Activated CD8-positive, alpha-beta memory T cell treated with anti-CD3 and anti-CD28 coated beads, Interleukin-2, amount 50 U/mL, for 1 hour (primary cell): ENCODE data around the gene DENND5B.
"Not testable (repeated sequence)": the region's sequence is repeated elsewhere in the genome, so short reads cannot be mapped to it uniquely, and the experiment has no call there.

ENCODE experiments used
- DNase-seq: peaks from one replicate; pipeline ENCODE4 v3.0.0-alpha.2; 2020; ENCODE audit errors: extremely low read depth

DENND5B gene

GRCh38 chr12:31590642-31591379, at the start of gene DENND5B:
Gene DENND5B (minus strand): TSS chr12:31591136. CDS start chr12:31590832, 304 bp downstream.
- DNase-seq: no peak

GRCh38 chr12:31634620-31635019, 43.7 kb upstream of the DENND5B start:
- DNase-seq: no peak

DNA sequence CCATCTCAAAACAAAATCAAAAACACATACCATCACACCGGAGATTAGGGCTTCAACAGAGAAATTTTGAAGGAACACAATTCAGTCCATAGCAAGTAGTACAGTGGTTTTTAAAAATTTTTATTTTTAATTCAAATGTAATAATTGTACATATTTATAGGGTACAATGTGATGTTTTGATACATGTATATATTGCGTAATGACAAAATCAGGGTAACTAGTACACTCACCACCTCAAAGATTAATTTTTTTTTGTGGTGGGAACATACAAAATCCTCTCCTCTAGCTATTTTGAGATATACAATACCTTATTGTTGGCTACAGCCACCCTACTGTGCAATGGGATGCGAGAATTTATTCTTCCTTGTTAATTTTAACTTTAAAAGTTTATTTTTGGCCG, 42.5 kb upstream of the DENND5B start:
- no peak for DNase-seq

DNA sequence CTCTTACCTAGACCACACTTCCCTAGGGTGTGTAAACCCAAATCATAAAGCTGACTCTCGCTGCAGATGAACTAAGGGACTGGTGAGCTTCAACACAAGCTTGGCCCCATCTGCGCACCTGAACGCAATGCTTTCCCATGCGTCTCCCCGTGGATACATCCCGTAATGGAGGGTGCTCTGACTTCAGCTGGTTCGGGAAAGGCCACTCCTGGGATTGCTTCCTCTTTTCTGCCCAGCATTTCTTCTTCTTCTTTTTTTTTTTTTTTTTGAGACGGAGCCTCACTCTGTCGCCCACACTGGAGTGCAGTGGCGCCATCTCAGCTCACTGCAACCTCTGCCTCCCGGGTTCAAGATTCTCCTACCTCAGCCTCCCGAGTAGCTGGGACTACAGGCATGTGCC, 40.9 kb upstream of the DENND5B start:
- no peak for DNase-seq

- DNase-seq: no peak
These were observed 40.2 kb upstream of the DENND5B start for GRCh38 chr12:31631023-31631724.

DNA sequence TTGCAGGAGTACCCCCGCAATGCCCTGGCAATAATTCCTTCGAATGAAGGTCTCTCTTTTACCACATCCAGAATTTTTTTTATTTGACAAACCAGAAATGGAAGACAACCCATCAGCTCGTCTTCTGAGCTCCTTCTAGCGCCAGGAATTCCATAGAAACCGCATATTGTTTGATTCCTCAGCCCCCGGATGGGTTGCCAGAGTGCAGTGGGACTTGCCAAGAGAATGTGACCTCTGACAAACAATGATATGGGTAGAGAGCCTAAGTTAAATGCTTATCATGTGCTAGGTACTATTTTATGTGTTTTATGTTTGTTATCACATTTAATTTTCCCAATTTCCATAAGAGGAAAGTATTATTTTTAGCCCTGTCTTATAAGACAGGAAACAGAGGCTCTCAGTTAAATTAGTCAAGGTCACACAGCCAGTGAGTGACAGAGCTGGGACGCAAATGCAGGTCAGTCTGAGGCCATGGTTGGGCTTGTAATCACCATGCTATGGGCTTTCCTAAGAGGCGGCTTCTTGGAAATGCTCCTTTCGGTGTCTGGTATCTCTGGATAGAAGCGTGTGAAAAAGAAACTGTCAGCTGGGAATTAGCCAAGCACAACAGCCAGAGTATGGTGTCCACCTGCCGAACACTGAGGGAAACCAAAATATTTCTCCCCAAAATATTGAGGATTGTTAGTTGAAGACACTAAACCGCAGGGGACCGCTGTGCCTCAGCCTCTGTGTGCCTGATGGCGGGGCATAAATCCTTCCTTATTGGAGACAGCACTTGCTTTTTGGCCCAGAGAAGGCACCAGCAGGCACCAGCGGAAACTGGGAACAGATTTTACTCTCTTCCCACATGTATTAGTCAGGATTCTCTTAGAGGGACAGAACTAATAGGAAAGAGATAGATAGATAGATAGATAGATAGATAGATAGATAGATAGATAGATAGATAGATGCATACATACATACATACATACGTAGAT, 39.1 kb upstream of the DENND5B start:
- DNase-seq: no peak

- no peak for DNase-seq
These were observed 36.6 kb upstream of the DENND5B start for GRCh38 chr12:31627456-31628054.

GRCh38 chr12:31626270-31626995, 35.5 kb upstream of the DENND5B start:
- DNase-seq: no peak

DNA sequence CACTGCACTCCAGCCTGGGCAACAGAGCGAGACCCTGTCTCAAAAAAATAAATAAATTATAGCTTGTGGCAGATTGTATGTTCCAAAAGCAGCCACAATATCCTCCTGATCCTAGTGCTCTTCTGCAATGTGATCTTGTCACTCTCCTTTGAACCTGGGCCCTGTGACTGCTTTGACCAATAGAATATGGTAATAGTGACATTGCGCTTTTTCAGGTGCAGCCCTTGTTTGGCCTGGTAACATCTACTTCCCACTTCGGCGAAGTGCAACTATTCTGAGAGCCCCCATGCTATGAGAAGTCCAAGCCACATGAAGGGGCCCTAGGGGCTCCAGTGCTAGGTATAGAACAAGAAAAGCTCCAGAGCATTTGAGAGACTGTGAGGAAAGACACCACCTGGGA, 31.1 kb upstream of the DENND5B start:
- DNase-seq: no peak

- no peak for DNase-seq
These were observed 29.4 kb upstream of the DENND5B start for GRCh38 chr12:31620311-31620710.

DNA sequence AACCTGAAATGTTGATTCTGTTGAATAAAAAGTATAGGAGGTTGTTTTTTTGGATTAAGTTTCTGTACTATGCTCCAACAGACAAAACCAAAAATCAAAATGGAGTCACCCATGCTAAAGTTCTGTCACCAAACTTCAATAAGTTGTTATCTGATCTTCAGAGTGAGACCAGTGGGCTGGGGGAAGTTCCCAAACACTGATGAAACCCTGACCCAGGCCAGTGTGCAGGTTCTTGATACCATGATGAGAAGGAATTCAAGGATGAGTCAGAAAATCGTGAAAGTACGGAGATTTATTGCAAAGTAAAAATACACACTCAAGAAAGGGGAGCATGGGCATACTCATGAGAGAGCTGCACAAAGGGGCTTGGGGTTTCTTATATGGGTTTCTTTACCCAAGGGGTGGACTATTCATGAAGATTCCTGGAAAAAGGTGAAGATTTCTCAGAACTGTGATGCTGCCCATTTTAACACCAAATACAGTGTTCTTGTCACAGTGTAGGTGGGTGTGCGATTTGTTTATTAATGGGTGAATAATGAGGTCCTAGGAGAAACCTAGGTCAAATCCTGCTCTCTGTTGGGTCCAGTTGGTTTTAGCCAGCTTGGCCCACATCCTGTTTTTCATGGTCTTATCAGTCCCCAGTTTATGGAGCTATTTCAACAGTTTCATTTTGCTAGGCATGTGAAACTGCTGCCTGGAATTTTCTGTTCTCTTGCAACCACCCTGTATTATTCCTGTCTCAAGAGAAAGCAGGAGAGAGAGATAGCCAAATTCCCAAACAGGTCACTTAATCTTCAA, 27.5 kb upstream of the DENND5B start:
- DNase-seq: no peak

DNA sequence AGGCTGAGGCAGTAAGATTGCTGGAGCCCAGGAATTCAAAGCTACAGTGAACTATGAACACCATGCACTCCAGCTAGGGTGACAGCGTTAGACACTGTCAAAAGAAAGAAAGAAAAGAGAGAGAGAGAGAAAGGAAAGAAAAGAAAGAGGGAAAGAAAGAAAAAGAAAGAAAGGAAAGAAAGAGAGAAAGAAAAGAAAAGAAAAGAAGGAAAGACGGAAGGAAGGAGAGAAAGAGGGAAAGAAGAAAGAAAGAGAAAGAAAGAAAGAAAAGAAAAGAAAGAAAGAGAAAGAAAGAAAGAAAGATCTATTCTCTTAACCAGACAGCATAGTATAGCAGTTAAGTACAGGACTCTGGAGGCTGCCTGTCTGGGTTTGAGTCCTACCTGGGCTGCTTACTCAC, 21.9 kb upstream of the DENND5B start:
- DNase-seq: no peak

- DNase-seq: not testable (repeated sequence)
These were observed 17.4 kb upstream of the DENND5B start for GRCh38 chr12:31608299-31608698.

DNA sequence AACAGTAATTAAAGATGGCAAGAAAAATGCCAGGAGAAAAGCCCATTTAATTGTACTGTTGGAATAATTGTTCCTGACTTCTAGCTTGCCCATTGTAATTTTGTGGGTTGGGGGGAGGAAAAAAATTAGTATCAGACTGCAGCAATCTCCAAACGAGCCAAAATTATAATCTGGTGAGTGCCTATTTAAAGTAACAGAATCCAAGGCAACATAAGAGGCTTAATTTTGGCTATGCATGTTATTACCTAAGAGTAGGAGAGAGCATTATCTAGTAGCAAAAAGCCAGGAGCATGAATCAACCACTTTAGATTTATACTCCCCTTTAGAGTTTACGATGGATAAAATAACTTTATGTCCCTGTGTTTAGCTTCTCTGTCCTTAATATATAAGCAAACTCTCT, 14.6 kb upstream of the DENND5B start:
- no peak for DNase-seq

DNA sequence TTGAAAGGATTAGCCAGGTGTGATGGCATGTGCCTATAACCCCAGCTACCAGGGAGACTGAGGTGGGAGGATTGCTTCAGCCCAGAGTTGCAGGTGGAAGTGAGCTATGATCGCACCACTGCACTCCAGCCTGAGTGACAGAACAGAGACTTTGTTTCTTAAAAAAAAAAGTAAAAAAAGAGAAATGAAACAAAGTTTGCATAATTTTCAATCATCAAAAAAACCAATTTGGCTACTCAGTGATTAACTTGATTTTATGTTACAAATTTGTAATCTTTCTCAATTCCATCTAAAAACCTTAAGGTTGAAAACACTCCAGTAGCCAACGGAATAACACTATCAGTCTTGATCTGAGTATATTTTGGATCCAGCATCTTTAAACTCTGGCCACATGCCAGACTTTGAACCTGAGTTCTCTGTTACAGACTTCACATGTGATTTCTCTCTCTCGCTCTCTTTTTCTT, 12.6 kb upstream of the DENND5B start:
- DNase-seq: no peak

DNA sequence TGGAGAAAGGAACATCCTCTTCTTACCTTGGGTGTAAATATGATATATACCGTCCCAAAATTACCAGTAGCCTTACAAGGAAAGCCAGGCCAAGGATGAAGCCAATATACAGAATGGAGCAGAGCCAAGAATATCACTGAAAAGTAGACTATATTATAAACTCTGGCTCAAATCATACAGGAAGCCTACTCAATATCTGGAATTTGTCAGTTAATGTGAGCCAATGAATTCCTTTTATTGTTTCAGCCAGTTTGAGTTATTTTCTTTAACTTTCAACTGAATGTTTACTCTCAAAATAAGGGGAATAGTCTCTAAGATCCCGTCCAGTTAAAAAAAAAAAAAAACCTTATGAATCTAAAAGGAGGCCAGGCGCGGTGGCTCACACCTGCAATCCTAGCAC, 9.8 kb upstream of the DENND5B start:
- DNase-seq: no peak

DNA sequence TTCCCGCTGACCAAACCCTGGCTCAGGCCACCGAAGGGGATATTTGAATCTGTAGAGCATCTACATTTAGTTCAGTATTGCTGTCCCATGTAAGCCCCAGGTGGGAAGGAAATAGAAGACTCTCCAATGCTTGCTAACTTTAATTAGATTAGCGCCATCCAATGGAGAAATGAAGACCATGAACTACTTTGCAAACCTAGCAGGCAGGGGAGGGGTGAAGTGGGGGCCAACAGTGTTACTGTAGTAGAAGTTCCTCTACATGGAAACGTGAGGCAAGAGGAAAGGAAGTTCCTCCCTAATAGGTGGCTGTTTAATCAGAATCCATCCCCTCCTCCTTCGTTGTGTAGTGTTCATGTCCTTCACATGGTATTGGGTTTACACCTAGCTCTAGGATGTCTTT, 9.3 kb upstream of the DENND5B start:
- DNase-seq: no peak

DNA sequence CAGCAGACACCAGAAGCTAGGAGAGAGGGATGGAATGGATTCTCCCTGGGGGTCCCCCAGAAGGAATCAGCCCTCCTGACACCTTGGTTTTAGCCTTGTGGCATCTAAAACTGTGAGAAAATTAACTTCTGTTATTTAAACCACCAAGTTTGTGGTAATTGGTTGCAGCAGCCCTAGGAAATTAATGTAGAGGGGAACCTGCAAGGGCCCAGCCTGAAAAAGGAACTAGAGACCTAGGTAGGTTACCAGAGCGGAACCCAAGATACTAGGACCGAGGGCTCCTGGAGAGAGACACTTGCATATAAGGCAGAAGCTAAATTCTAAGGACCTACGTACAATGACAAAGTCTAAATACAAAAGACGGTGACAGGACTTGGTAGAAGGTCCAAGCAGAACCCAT, 8.1 kb upstream of the DENND5B start:
- DNase-seq: no peak

DNA sequence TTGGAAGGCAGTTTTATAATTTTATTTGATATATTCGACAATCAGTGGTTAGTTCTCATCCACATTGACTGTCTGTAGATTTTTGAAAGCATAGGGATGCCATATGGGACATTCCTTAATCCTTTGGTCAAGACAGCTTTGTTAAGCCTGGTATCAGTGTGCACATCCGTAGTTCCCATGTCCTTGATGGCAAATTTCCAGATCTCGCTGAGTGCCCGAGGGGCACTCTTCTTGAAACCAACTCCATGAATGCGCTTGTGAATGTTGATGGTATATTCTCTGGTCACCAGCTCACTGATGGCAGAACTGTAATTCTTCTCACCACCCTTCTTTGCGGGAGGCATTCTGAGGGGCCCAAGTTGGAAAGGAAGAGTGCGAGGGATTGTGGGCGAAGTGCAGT, 6.1 kb upstream of the DENND5B start:
- DNase-seq: no peak

DNA sequence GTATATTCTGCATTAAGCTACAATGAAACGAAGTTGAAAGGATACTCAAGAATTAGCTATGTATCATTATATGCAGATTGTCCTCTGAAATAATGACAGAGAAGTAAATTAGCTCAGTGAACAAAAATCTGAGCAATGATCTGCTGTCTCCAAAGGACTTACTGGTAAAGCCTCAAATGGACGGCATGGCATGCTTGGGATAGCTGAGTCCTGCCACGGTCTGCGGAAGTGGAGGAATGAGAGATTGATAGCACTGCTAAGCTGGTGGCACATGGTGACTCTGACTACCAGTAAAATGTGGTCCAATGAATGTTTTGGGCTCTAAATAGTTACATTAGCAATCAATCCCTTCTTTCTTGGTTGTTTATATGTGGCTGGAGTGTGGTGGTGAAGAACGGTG, 3.7 kb upstream of the DENND5B start:
- DNase-seq: no peak
